22Rv1 (cell line): ENCODE results near the gene ASCL4.

Experiments
- CTCF ChIP-seq: fragments of 450-650 bp; IDR thresholded peaks from 2 replicates; pipeline ENCODE4 v1.5.1; 2017; ENCODE audit warnings: mild to moderate bottlenecking
- ZFX ChIP-seq: fragments of 450-650 bp; IDR thresholded peaks from 2 replicates; pipeline ENCODE4 v1.6.1; 2017; ENCODE audit warnings: antibody characterized with exemption, borderline replicate concordance

GRCh38 chr12:107731366-107731765 lies 43.1 kb upstream of the ASCL4 start:
- no peak for TF ChIP-seq CTCF
- no peak for TF ChIP-seq ZFX
